ENCODE results near the gene MED16. TPM values are rescaled to one million over a fixed set of nuclear protein-coding genes. Genes with fewer than 3 reads are reported as not detected.
"Not testable (repeated sequence)": the region's sequence is repeated elsewhere in the genome, so short reads cannot be mapped to it uniquely, and the experiment has no call there.

MED16 gene
- total and polyA plus RNA-seq, 4 donors = 20.3 to 66.1 (median 38.5) TPM

DNA sequence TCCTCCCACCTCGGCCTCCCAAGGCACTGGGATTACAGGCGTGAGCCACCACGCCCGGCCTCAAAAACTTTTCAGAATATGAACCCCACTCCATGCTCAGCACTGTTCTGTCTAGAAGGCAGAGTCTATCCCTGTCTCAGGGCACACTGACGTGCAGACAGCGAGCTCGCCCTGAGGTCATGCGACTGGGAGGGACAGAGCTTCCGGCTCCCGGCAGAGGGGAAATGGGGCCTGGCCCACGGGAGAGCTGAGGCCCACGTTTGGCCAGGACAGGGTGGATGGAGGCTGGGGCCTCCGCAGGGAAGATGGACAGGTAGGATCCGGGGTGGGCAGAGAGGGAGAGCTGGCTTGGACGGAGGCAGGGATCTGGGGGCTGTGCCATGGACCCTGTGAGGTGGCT lies 68.1 kb downstream of the MED16 start:
- no peaks in the 10 kb centered on the region for H3K27me3 ChIP-seq (ENCODE audit: control insufficient read depth, insufficient read depth, low read length)
- H3K4me1 ChIP-seq (ENCODE audit: control insufficient read depth, insufficient read depth, low read length) = peaks cover 11% of the 10 kb centered on the region
- WGBS (ENCODE audit: insufficient coverage) = 86% methylated on average over 14 of the region's 15 CpGs
- H3K36me3 ChIP-seq (ENCODE audit: control insufficient read depth, insufficient read depth, low read length) = no peaks in the 10 kb centered on the region
- no peak overlapping the region for H3K4me3 ChIP-seq (ENCODE audit: low read depth, low read length)
- no peak overlapping the region for H3K27ac ChIP-seq (ENCODE audit: low read depth, low read length)
- H3K9me3 ChIP-seq (ENCODE audit: control insufficient read depth, insufficient read depth, low read length) = no peaks in the 10 kb centered on the region
- no peak for DNase-seq (ENCODE audit: low read depth in 4 of 6, low spot score in 6 of 6)

DNA sequence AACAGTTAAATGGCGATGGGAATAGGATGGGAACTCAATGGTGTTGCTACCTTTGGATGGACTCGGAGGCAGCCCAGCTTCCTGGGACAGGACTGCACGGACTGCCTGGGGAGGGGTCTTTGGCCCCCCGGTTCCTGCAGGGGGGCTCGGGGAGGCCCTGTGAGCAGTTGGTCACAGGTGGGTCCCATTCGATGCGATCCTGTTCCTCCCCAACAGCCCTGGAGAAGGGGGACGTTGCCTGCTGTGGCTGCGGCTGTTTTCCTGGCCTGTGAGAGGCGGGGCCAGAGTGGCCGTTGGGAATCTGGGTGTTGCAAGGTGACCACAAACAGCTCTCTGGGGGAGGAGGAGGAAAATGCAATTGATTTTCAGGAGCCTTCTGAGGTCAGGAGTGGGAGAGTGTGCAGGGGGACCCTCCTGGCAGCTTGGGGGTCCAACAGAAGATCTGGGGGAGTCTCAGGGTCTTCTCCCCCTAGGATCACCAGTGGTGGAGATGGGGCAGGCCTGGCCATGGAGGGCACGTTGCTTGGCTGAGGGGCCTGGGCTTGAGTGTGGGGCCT lies 69.3 kb downstream of the MED16 start:
- no peak for DNase-seq (ENCODE audit: low read depth in 4 of 6, low spot score in 6 of 6)
- H3K27me3 ChIP-seq (ENCODE audit: control insufficient read depth, insufficient read depth, low read length) = no peaks in the 10 kb centered on the region
- no peak overlapping the region for H3K4me3 ChIP-seq (ENCODE audit: low read depth, low read length)
- H3K9me3 ChIP-seq (ENCODE audit: control insufficient read depth, insufficient read depth, low read length) = no peaks in the 10 kb centered on the region
- H3K36me3 ChIP-seq (ENCODE audit: control insufficient read depth, insufficient read depth, low read length) = no peaks in the 10 kb centered on the region
- peaks cover 11% of the 10 kb centered on the region for H3K4me1 ChIP-seq (ENCODE audit: control insufficient read depth, insufficient read depth, low read length)
- 61% methylated on average over 11 of the region's 12 CpGs for WGBS (ENCODE audit: insufficient coverage)
- H3K27ac ChIP-seq (ENCODE audit: low read depth, low read length) = no peak overlapping the region

DNA sequence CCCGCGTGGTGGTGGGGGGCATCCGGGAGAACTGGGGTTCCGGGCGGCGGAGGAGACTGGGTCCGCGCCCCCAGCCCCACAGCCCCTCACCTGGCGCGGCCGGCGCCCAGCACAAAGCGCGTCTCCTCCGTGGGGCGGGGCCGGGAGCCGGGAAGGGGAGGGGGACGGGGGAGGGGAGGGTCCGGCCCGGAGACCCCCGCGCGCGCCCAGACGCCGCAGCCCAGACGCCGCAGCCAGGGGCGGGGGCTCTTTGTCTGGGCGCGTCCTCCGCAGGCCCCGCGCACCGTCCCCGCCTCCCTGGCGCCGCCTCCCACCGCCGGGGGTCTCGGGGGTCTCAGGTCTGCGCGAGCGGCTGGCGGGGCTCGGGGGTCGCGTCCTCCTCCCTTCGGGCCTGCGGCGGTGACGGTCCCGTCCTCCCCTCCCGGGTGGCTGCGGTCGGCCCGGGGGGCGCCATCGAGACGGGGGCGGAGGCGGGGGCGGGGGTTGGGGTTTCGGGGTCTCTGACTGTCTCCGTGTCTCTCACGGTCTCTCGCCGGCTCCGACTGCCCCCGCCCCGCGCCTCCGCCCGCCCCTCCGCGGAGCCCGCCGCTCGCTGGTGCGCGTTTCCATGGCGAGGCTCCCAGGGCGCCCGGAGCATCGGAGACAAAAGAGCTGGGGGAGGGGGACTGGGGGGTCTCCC lies 71.0 kb downstream of the MED16 start, which contains the start of gene PLPPR3:
Gene PLPPR3, minus strand, starts transcription at position 131 of the 679 bp plus-strand sequence. CDS start 396 bp downstream, outside the sequence.
- DNase-seq (ENCODE audit: low read depth in 4 of 6, low spot score in 6 of 6) = peak in 4 of 6 donors; percentile 56 to 94 (median 74)
- peak within 1 kb of the TSS; percentile 21 for H3K4me3 ChIP-seq (ENCODE audit: low read depth, low read length)
- H3K27me3 ChIP-seq (ENCODE audit: control insufficient read depth, insufficient read depth, low read length) = no peaks in the 10 kb centered on the region
- no peaks in the 10 kb centered on the region for H3K9me3 ChIP-seq (ENCODE audit: control insufficient read depth, insufficient read depth, low read length)
- H3K36me3 ChIP-seq (ENCODE audit: control insufficient read depth, insufficient read depth, low read length) = peaks cover 9% of the 10 kb centered on the region
- 0% methylated on average over 37 of the region's 86 CpGs for WGBS (ENCODE audit: insufficient coverage)
- H3K27ac ChIP-seq (ENCODE audit: low read depth, low read length) = no peak within 1 kb of the TSS
- peaks cover 11% of the 10 kb centered on the region for H3K4me1 ChIP-seq (ENCODE audit: control insufficient read depth, insufficient read depth, low read length)

DNA sequence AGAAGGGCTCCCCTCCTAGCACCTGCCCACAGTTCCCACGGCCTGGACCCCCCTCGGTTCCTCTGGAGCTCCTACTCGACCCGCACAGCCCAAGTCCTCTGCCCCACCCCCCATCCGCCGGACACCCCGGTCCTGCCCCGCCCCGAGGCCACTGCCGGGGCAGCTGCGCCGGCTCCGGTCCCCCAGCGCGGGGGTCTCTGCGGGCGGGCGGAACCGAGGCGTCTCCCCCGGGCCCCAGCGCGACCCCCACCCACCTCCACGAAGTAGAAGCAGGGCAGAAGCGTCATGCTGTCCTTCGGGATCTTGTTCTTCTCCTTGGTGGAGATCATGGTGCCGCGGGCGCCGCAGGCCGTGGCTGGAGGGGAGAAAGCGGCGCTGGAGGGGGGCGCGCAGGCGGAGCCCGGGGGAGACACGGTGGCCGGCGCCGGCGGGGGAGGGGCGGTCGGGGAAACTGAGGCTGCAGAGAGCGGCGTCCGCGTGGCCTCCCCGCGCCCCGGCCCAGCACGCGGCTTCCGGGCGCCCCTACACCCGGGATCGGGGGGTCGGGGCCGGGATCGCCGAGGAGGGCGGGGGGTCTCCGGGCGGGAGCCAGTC lies 71.7 kb downstream of the MED16 start:
- Histone ChIP-seq H3K36me3 (ENCODE audit: control insufficient read depth, insufficient read depth, low read length) (peaks cover 11% of the 10 kb centered on the region), H3K27me3 (ENCODE audit: control insufficient read depth, insufficient read depth, low read length) (no peaks in the 10 kb centered on the region), H3K9me3 (ENCODE audit: control insufficient read depth, insufficient read depth, low read length) (no peaks in the 10 kb centered on the region), H3K4me1 (ENCODE audit: control insufficient read depth, insufficient read depth, low read length) (peaks cover 11% of the 10 kb centered on the region), H3K27ac (ENCODE audit: low read depth, low read length) (no peak overlapping the region), H3K4me3 (ENCODE audit: low read depth, low read length) (no peak overlapping the region)
- WGBS (ENCODE audit: insufficient coverage) = under 1% methylated on average over 59 of the region's 64 CpGs
- DNase-seq (ENCODE audit: low read depth in 4 of 6, low spot score in 6 of 6) = peak in 2 of 6 donors; percentile 45 to 50

DNA sequence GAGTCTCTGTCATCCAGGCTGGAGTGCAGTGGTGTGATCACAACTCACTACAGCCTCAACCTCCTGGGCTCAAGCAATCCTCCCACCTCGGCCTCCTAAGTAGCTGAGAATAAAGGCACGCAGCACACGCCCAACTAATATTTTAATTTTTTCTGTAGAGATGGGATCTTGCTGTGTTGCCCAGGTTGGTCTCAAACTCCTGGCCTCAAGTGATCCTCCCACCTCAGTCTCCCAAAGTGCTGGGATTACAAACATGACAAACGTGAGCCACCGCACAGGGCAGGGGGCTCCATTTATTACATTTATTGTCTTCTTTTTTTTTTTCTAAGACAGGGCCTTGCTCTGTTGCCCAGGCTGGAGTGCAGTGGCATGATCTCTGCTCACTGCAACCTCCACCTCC lies 72.8 kb downstream of the MED16 start:
- DNase-seq (ENCODE audit: low read depth in 4 of 6, low spot score in 6 of 6); H3K27ac ChIP-seq (ENCODE audit: low read depth, low read length); H3K4me3 ChIP-seq (ENCODE audit: low read depth, low read length); H3K9me3 ChIP-seq (ENCODE audit: control insufficient read depth, insufficient read depth, low read length); H3K27me3 ChIP-seq (ENCODE audit: control insufficient read depth, insufficient read depth, low read length): not testable (repeated sequence)
- 89% methylated on average over 2 of the region's 5 CpGs for WGBS (ENCODE audit: insufficient coverage)
- peaks cover 23% of the 10 kb centered on the region for H3K36me3 ChIP-seq (ENCODE audit: control insufficient read depth, insufficient read depth, low read length)
- H3K4me1 ChIP-seq (ENCODE audit: control insufficient read depth, insufficient read depth, low read length) = peaks cover 11% of the 10 kb centered on the region

Small RNA genes lying within 50 kb of the gene (small RNA-seq; reads per million reads assigned to genes)
- 0.24 reads per million, percentile 16 among the genes with 10 or more reads in this experiment for gene RNU6-9 (ENCODE audit: low replicate concordance)

Other genes starting within 250 kb of the MED16 start
- 10 to 100 TPM; 13.4 to 20.3 TPM for gene RNF126, start 230.0 kb downstream of the MED16 start, total RNA-seq
- gene RNF126, start 230.0 kb downstream of the MED16 start, polyA plus RNA-seq (ENCODE audit: insufficient read length in 2 of 2) = 10 to 100 TPM; 50.9 to 61.6 TPM
- gene FSTL3, start 216.8 kb downstream of the MED16 start, total RNA-seq = 10 to 100 TPM; 11.5 to 32.1 TPM
- gene FSTL3, start 216.8 kb downstream of the MED16 start, polyA plus RNA-seq (ENCODE audit: insufficient read length in 2 of 2) = 10 to 100 TPM; 11.3 to 18.5 TPM
- 1 to 10 TPM in 1 of 2 donors, under 1 TPM in 1; 0.33 to 1.1 TPM for gene PRSS57, start 197.7 kb downstream of the MED16 start, total RNA-seq
- under 1 TPM in 1 of 2 donors, not detected in 1; 0.15 TPM for gene PRSS57, start 197.7 kb downstream of the MED16 start, polyA plus RNA-seq (ENCODE audit: insufficient read length in 2 of 2)
- gene PALM, start 184.3 kb downstream of the MED16 start, total RNA-seq = 10 to 100 TPM; 48.8 to 72.4 TPM
- 100 to 1,000 TPM; 237 to 260 TPM for gene PALM, start 184.3 kb downstream of the MED16 start, polyA plus RNA-seq (ENCODE audit: insufficient read length in 2 of 2)
- gene MISP, start 142.1 kb downstream of the MED16 start, total RNA-seq = under 1 TPM; 0.40 to 0.66 TPM
- gene MISP, start 142.1 kb downstream of the MED16 start, polyA plus RNA-seq (ENCODE audit: insufficient read length in 2 of 2) = under 1 TPM; 0.41 to 0.42 TPM
- 10 to 100 TPM; 51.3 to 91.9 TPM for gene PTBP1, start 95.7 kb downstream of the MED16 start, total RNA-seq
- gene PTBP1, start 95.7 kb downstream of the MED16 start, polyA plus RNA-seq (ENCODE audit: insufficient read length in 2 of 2) = 100 to 1,000 TPM; 137 to 152 TPM
- gene PLPPR3, start 71.2 kb downstream of the MED16 start, total RNA-seq = 10 to 100 TPM; 26.1 to 29.3 TPM
- gene PLPPR3, start 71.2 kb downstream of the MED16 start, polyA plus RNA-seq (ENCODE audit: insufficient read length in 2 of 2) = 100 to 1,000 TPM; 201 to 245 TPM
- 10 to 100 TPM in 1 of 2 donors, 1 to 10 TPM in 1; 2.0 to 14.2 TPM for gene AZU1, start 65.3 kb downstream of the MED16 start, total RNA-seq
- 1 to 10 TPM; 3.0 to 3.6 TPM for gene AZU1, start 65.3 kb downstream of the MED16 start, polyA plus RNA-seq (ENCODE audit: insufficient read length in 2 of 2)
- gene PRTN3, start 52.2 kb downstream of the MED16 start, total RNA-seq = 10 to 100 TPM in 1 of 2 donors, 1 to 10 TPM in 1; 3.8 to 37.1 TPM
- gene PRTN3, start 52.2 kb downstream of the MED16 start, polyA plus RNA-seq (ENCODE audit: insufficient read length in 2 of 2) = under 1 TPM; 0.41 to 0.72 TPM
- 10 to 100 TPM in 1 of 2 donors, under 1 TPM in 1; 0.99 to 23.5 TPM for gene ELANE, start 40.9 kb downstream of the MED16 start, total RNA-seq
- gene ELANE, start 40.9 kb downstream of the MED16 start, polyA plus RNA-seq (ENCODE audit: insufficient read length in 2 of 2) = under 1 TPM in 1 of 2 donors, not detected in 1; 0.18 TPM
- 1 to 10 TPM; 4.2 to 6.5 TPM for gene CFD, start 33.5 kb downstream of the MED16 start, total RNA-seq
- 1 to 10 TPM; 2.8 to 5.1 TPM for gene CFD, start 33.5 kb downstream of the MED16 start, polyA plus RNA-seq (ENCODE audit: insufficient read length in 2 of 2)
- gene RNU6-9, start 297 bp upstream of the MED16 start, total RNA-seq = not detected
- not detected for gene RNU6-9, start 297 bp upstream of the MED16 start, polyA plus RNA-seq (ENCODE audit: insufficient read length in 2 of 2)
- gene R3HDM4, start 20.0 kb upstream of the MED16 start, total RNA-seq = 10 to 100 TPM; 20.9 to 23.6 TPM
- gene R3HDM4, start 20.0 kb upstream of the MED16 start, polyA plus RNA-seq (ENCODE audit: insufficient read length in 2 of 2) = 10 to 100 TPM; 71.6 to 72.2 TPM
- gene KISS1R, start 24.1 kb upstream of the MED16 start, total RNA-seq = 1 to 10 TPM in 1 of 2 donors, under 1 TPM in 1; 0.50 to 2.1 TPM
- gene KISS1R, start 24.1 kb upstream of the MED16 start, polyA plus RNA-seq (ENCODE audit: insufficient read length in 2 of 2) = 1 to 10 TPM; 2.3 to 2.7 TPM
- gene ARID3A, start 32.8 kb upstream of the MED16 start, total RNA-seq = 10 to 100 TPM in 1 of 2 donors, 1 to 10 TPM in 1; 4.8 to 14.8 TPM
- gene ARID3A, start 32.8 kb upstream of the MED16 start, polyA plus RNA-seq (ENCODE audit: insufficient read length in 2 of 2) = 10 to 100 TPM in 1 of 2 donors, 1 to 10 TPM in 1; 7.2 to 10.5 TPM
- 10 to 100 TPM; 37.4 to 41.7 TPM for gene WDR18, start 91.2 kb upstream of the MED16 start, total RNA-seq
- 10 to 100 TPM; 58.3 to 64.0 TPM for gene WDR18, start 91.2 kb upstream of the MED16 start, polyA plus RNA-seq (ENCODE audit: insufficient read length in 2 of 2)
- gene GRIN3B, start 107.2 kb upstream of the MED16 start, total RNA-seq = under 1 TPM; 0.22 to 0.30 TPM
- 1 to 10 TPM; 1.3 to 1.5 TPM for gene GRIN3B, start 107.2 kb upstream of the MED16 start, polyA plus RNA-seq (ENCODE audit: insufficient read length in 2 of 2)
- gene TMEM259, start 127.9 kb upstream of the MED16 start, total RNA-seq = 10 to 100 TPM; 32.7 to 97.4 TPM
- 100 to 1,000 TPM; 163 to 191 TPM for gene TMEM259, start 127.9 kb upstream of the MED16 start, polyA plus RNA-seq (ENCODE audit: insufficient read length in 2 of 2)
- not detected for gene RNU6-2, start 128.3 kb upstream of the MED16 start, total RNA-seq
- gene RNU6-2, start 128.3 kb upstream of the MED16 start, polyA plus RNA-seq (ENCODE audit: insufficient read length in 2 of 2) = not detected
- gene CNN2, start 133.4 kb upstream of the MED16 start, total RNA-seq = 10 to 100 TPM; 26.3 to 43.4 TPM
- 10 to 100 TPM; 35.7 to 40.3 TPM for gene CNN2, start 133.4 kb upstream of the MED16 start, polyA plus RNA-seq (ENCODE audit: insufficient read length in 2 of 2)
- gene ABCA7, start 146.9 kb upstream of the MED16 start, total RNA-seq = 10 to 100 TPM in 1 of 2 donors, 1 to 10 TPM in 1; 9.4 to 14.5 TPM
- 10 to 100 TPM; 16.8 to 23.7 TPM for gene ABCA7, start 146.9 kb upstream of the MED16 start, polyA plus RNA-seq (ENCODE audit: insufficient read length in 2 of 2)
- gene ARHGAP45, start 174.0 kb upstream of the MED16 start, total RNA-seq = 1 to 10 TPM; 5.1 to 7.3 TPM
- 10 to 100 TPM; 16.9 to 17.4 TPM for gene ARHGAP45, start 174.0 kb upstream of the MED16 start, polyA plus RNA-seq (ENCODE audit: insufficient read length in 2 of 2)
- 10 to 100 TPM; 53.1 to 93.3 TPM for gene POLR2E, start 202.2 kb upstream of the MED16 start, total RNA-seq
- gene POLR2E, start 202.2 kb upstream of the MED16 start, polyA plus RNA-seq (ENCODE audit: insufficient read length in 2 of 2) = 100 to 1,000 TPM; 219 to 221 TPM
- 100 to 1,000 TPM; 123 to 287 TPM for gene GPX4, start 210.8 kb upstream of the MED16 start, total RNA-seq
- gene GPX4, start 210.8 kb upstream of the MED16 start, polyA plus RNA-seq (ENCODE audit: insufficient read length in 2 of 2) = 100 to 1,000 TPM; 442 to 452 TPM

Data from spinal cord (tissue), 10 donors.